GM23248 (cell line): ENCODE results near the gene FSTL4. TPM values are rescaled to one million over a fixed set of nuclear protein-coding genes. Genes with fewer than 3 reads are reported as not detected.

Source experiments
- DNase-seq: peaks from one replicate; pipeline ENCODE4 v3.0.0-alpha.2; 2015
- H2AFZ ChIP-seq: fragments of 200-600 bp; sonication (generic); 2 replicates; pipeline ENCODE4 v1.6.1; 2016; ENCODE audit warnings: antibody characterized with exemption
- H3F3A ChIP-seq: fragments of 200-600 bp; sonication (generic); 2 replicates; pipeline ENCODE4 v1.6.1; 2016; ENCODE audit warnings: mild to moderate bottlenecking, antibody characterized with exemption, mixed run types; ENCODE audit not compliant: insufficient read depth
- H3K27ac ChIP-seq: fragments of 200-600 bp; sonication (generic); 2 replicates; pipeline ENCODE4 v1.5.1; 2016; ENCODE audit warnings: mild to moderate bottlenecking
- H3K27me3 ChIP-seq: fragments of 200-600 bp; sonication (generic); replicated peaks from 2 replicates; pipeline ENCODE4 v1.6.1; 2016; ENCODE audit warnings: mild to moderate bottlenecking; ENCODE audit not compliant: insufficient read depth
- H3K36me3 ChIP-seq: fragments of 200-600 bp; sonication (generic); 2 replicates; pipeline ENCODE4 v1.6.1; 2016; ENCODE audit warnings: low read depth, mild to moderate bottlenecking
- H3K4me1 ChIP-seq: fragments of 200-600 bp; sonication (generic); 2 replicates; pipeline ENCODE4 v1.6.1; 2016; ENCODE audit warnings: mild to moderate bottlenecking; ENCODE audit not compliant: insufficient read depth
- H3K4me2 ChIP-seq: fragments of 200-600 bp; sonication (generic); one replicate; pipeline ENCODE4 v1.6.1; 2016; ENCODE audit warnings: mild to moderate bottlenecking; ENCODE audit not compliant: unreplicated experiment
- H3K4me3 ChIP-seq: fragments of 200-600 bp; sonication (generic); 2 replicates; pipeline ENCODE4 v1.5.1; 2016; ENCODE audit warnings: mild to moderate bottlenecking
- H3K79me2 ChIP-seq: fragments of 200-600 bp; sonication (generic); 2 replicates; pipeline ENCODE4 v1.6.1; 2016; ENCODE audit warnings: mild to moderate bottlenecking; ENCODE audit not compliant: insufficient read depth
- H3K9ac ChIP-seq: fragments of 200-600 bp; sonication (generic); 2 replicates; pipeline ENCODE4 v1.6.1; 2016; ENCODE audit warnings: mild to moderate bottlenecking
- H3K9me2 ChIP-seq: fragments of 200-600 bp; sonication (generic); 2 replicates; pipeline ENCODE4 v1.6.1; 2016; ENCODE audit warnings: mixed run types, mild to moderate bottlenecking, moderate library complexity; ENCODE audit not compliant: insufficient read depth
- H3K9me3 ChIP-seq: fragments of 200-600 bp; sonication (generic); one replicate; pipeline ENCODE4 v1.6.1; 2017; ENCODE audit warnings: low read depth
- H4K20me1 ChIP-seq: fragments of 200-600 bp; sonication (generic); 2 replicates; pipeline ENCODE4 v1.6.0; 2016; ENCODE audit not compliant: insufficient read depth
- EZH2 ChIP-seq: fragments of 200-600 bp; sonication (generic); IDR thresholded peaks from 2 replicates; pipeline ENCODE4 v1.6.1; 2018; ENCODE audit warnings: antibody characterized with exemption, mild to moderate bottlenecking; ENCODE audit not compliant: insufficient read depth, poor library complexity, severe bottlenecking
- EZH2phosphoT487 ChIP-seq: fragments of 200-600 bp; sonication (generic); IDR thresholded peaks from 2 replicates; pipeline ENCODE4 v1.6.1; 2018; ENCODE audit warnings: antibody characterized with exemption, moderate library complexity, mild to moderate bottlenecking, low read depth; ENCODE audit not compliant: insufficient read depth
- WGBS, 2 experiments: methylation state at CpG; one replicate each; pipeline ENCODE4 v1.1.6; 2015 to 2017; ENCODE audit warnings: low lambda C conversion rate in 2 of 2, low coverage in 1 of 2; ENCODE audit errors: missing lambda C conversion rate in 2 of 2; 5-methylcytosine and 5-hydroxymethylcytosine counted together
- in situ Hi-C: fragments of 300-500 bp; cut with MboI; formaldehyde crosslinking; loops from 2 replicates; pipeline ENCODE4 v1.15.0; 2020
- polyA plus RNA-seq: library from polyadenylated mRNA; unstranded; fragments of >200 nt; fragmentation: Nextera tagmentation; extraction: Ambion mirVana; gene quantifications from 2 replicates; pipeline ENCODE4 v1.2.1, GENCODE V29; 2016
- total RNA-seq: library from RNA; depleted of rRNA; stranded (reverse); fragments of >200 nt; shearing (Covaris generic); gene quantifications from 2 replicates; pipeline ENCODE4 v1.2.3, GENCODE V29; 2014

Gene FSTL4
- total and polyA plus RNA-seq, 2 experiments from 2014 or later, result not detected

GRCh38 chr5:133415906-133416305 is 196.4 kb downstream of the FSTL4 start:
- Histone ChIP-seq H3F3A (no peaks in the 10 kb centered on the region), H3K9me3 (no peaks in the 10 kb centered on the region), H3K4me1 (no peaks in the 10 kb centered on the region), H3K27me3 (peaks cover 28% of the 10 kb centered on the region), H3K79me2 (no peaks in the 10 kb centered on the region), H3K9ac (no peak overlapping the region), H2AFZ (no peak overlapping the region), H3K36me3 (no peaks in the 10 kb centered on the region), H3K27ac (no peak overlapping the region), H3K9me2 (no peaks in the 10 kb centered on the region), H3K4me2 (no peak overlapping the region), H3K4me3 (no peak overlapping the region), H4K20me1 (no peaks in the 10 kb centered on the region)
- WGBS, 2 experiments, result 42 to 46% methylated on average over 5 of the region's 5 CpGs
- DNase-seq, result no peak
- in situ Hi-C loops, result no loop called here
- no peak for TF ChIP-seq EZH2

GRCh38 chr5:133415506-133415905 is 196.8 kb downstream of the FSTL4 start:
- 64% methylated on average over 5 of the region's 5 CpGs for WGBS, 2 experiments
- H2AFZ ChIP-seq, result no peak overlapping the region
- in situ Hi-C loops, result no loop called here

GRCh38 chr5:133412661-133413060 is 199.7 kb downstream of the FSTL4 start:
- 26 to 35% methylated on average over 2 of the region's 2 CpGs for WGBS, 2 experiments
- H3K4me1 ChIP-seq, result no peaks in the 10 kb centered on the region
- in situ Hi-C loops, result no loop called here
- H3K27me3 ChIP-seq, result peaks cover 37% of the 10 kb centered on the region
- no peaks in the 10 kb centered on the region for H3K79me2 ChIP-seq
- H3K27ac ChIP-seq, result no peak overlapping the region
- no peaks in the 10 kb centered on the region for H3K9me3 ChIP-seq
- no peak for TF ChIP-seq EZH2phosphoT487
- TF ChIP-seq EZH2, result no peak
- no peak overlapping the region for H3K9ac ChIP-seq
- H3K36me3 ChIP-seq, result no peaks in the 10 kb centered on the region
- H2AFZ ChIP-seq, result no peak overlapping the region
- H3K4me2 ChIP-seq, result no peak overlapping the region
- no peaks in the 10 kb centered on the region for H4K20me1 ChIP-seq
- no peaks in the 10 kb centered on the region for H3F3A ChIP-seq
- DNase-seq, result peak; percentile 18
- no peaks in the 10 kb centered on the region for H3K9me2 ChIP-seq
- H3K4me3 ChIP-seq, result no peak overlapping the region

More at GRCh38 chr5:133415506-133415905, 196.8 kb downstream of the FSTL4 start:
- Histone ChIP-seq H3K27ac (no peak overlapping the region), H3K4me3 (no peak overlapping the region), H3K4me2 (no peak overlapping the region), H3K9me2 (no peaks in the 10 kb centered on the region), H3K79me2 (no peaks in the 10 kb centered on the region), H3K27me3 (peaks cover 31% of the 10 kb centered on the region), H4K20me1 (no peaks in the 10 kb centered on the region), H3K9ac (no peak overlapping the region), H3K4me1 (no peaks in the 10 kb centered on the region), H3K36me3 (no peaks in the 10 kb centered on the region), H3F3A (no peaks in the 10 kb centered on the region), H3K9me3 (no peaks in the 10 kb centered on the region)
- DNase-seq, result no peak
- TF ChIP-seq EZH2 (no peak), EZH2phosphoT487 (no peak)

GRCh38 chr5:133410335-133410828 is 202.0 kb downstream of the FSTL4 start:
- Histone ChIP-seq H2AFZ (no peak overlapping the region), H3K9ac (no peak overlapping the region), H4K20me1 (no peaks in the 10 kb centered on the region), H3K9me3 (no peaks in the 10 kb centered on the region), H3K4me1 (no peaks in the 10 kb centered on the region), H3K27me3 (peaks cover 27% of the 10 kb centered on the region), H3K4me3 (no peak overlapping the region), H3K4me2 (no peak overlapping the region), H3K79me2 (no peaks in the 10 kb centered on the region), H3K36me3 (no peaks in the 10 kb centered on the region), H3F3A (no peaks in the 10 kb centered on the region), H3K9me2 (no peaks in the 10 kb centered on the region), H3K27ac (no peak overlapping the region)
- no peak for DNase-seq
- TF ChIP-seq EZH2phosphoT487 (no peak), EZH2 (no peak)
- in situ Hi-C loops, result no loop called here
- 48 to 50% methylated on average over 12 of the region's 12 CpGs for WGBS, 2 experiments

- Histone ChIP-seq H2AFZ (no peak overlapping the region), H3K79me2 (no peaks in the 10 kb centered on the region), H3F3A (no peaks in the 10 kb centered on the region), H3K27ac (no peak overlapping the region), H3K9me3 (no peaks in the 10 kb centered on the region), H3K4me3 (no peak overlapping the region), H3K36me3 (no peaks in the 10 kb centered on the region), H3K27me3 (peaks cover 22% of the 10 kb centered on the region), H3K9ac (no peak overlapping the region), H3K9me2 (no peaks in the 10 kb centered on the region), H4K20me1 (no peaks in the 10 kb centered on the region), H3K4me1 (no peaks in the 10 kb centered on the region), H3K4me2 (no peak overlapping the region)
- in situ Hi-C loops, result no loop called here
- no peak for TF ChIP-seq EZH2phosphoT487
- TF ChIP-seq EZH2, result no peak
- DNase-seq, result no peak
- WGBS, 2 experiments, result 42 to 44% methylated on average over 6 of the region's 6 CpGs
These were observed 203.1 kb downstream of the FSTL4 start for GRCh38 chr5:133409210-133409674.
